NCI-H1092 (cell line): ENCODE measurements around the gene PEAK3.
A peak's percentile ranks its signal among the peaks of the same experiment; 100 is the strongest.

Experiments
- DNase-seq: peaks from one replicate; lab custom pipeline; 2025; lab: John Stamatoyannopoulos, UW

PEAK3 gene, protein sequence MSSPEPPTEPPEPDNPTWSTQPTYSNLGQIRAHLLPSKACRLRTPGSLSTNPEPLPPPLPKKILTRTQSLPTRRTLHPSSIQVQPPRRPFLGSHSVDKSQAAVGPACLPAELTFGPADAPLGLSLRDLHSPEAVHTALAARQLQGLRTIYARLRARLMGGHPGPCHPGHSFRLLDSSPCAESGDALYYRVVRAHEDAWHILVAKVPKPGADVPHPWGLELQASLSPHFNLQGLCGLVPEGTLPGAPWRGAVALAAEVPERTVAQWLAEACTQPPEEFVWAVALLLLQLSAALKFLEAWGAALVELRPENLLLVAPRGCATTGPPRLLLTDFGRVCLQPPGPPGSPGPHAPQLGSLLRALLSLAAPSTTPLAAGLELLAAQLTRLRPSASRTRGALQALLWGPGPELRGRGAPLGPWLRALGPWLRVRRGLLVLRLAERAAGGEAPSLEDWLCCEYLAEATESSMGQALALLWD

GRCh38 chr19:2282062-2282861, at the start of gene PEAK3:
PEAK3 (minus strand) TSS chr19:2282175; CDS start chr19:2280931, 1,244 bp downstream.
- no peak for DNase-seq

- no peak for DNase-seq
These were observed 48.8 kb upstream of the PEAK3 start for GRCh38 chr19:2330632-2331284.

DNA sequence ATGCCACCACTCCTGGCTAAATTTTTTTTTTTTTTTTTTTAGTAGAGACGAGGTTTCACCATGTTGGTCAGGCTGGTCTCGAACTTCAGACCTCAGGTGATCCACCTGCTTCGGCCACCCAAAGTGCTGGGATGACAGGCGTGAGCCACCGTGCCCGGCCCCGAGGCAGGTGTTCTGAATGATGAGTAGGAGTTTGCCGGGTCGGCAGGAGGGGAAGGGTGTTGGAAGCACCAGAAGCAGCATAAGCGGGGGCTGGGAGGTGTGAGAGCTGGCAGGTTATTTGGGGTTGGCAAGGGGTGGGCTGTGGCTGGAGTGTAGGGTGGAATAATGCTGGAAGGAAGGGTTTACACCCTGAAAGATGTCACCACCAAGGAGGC, 48.3 kb upstream of the PEAK3 start:
- no peak for DNase-seq

DNA sequence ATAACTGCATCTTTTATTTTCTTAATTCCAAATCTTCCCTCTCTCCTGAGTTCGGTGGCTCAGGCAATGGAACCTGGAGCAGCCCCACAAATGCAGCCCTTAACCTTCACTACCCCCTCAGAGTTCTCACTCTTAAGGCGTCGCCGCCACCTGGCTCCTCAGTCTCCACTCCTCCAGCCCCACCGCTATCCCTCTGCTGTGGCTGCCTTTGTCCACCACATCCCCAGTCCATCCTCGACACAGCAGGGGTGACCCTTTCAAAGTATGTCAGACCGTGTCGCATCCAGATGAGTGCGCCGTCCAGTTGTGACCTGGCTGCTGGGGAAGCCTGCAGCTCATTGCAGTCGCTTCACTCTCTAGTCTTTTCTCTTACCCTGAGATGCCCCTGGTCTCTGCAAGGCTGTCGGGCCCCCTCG, 47.5 kb upstream of the PEAK3 start:
- no peak for DNase-seq

DNA sequence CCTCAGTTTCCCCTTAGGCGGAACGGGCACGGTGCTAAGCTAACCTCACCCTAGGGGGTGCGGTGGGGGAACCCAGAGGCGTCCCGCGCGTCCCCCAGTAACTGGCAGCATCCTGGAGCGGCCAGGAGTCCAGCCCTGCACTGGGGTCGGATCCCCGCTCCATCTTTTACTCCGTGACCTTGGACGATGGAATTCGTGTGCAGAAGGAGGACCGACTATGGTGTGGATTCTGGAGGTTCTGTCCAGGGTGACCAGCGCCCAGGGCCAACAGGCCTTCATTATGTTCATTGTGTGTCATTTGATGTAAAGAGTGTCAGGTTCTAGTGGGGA, 47.1 kb upstream of the PEAK3 start:
- DNase-seq = no peak

DNA sequence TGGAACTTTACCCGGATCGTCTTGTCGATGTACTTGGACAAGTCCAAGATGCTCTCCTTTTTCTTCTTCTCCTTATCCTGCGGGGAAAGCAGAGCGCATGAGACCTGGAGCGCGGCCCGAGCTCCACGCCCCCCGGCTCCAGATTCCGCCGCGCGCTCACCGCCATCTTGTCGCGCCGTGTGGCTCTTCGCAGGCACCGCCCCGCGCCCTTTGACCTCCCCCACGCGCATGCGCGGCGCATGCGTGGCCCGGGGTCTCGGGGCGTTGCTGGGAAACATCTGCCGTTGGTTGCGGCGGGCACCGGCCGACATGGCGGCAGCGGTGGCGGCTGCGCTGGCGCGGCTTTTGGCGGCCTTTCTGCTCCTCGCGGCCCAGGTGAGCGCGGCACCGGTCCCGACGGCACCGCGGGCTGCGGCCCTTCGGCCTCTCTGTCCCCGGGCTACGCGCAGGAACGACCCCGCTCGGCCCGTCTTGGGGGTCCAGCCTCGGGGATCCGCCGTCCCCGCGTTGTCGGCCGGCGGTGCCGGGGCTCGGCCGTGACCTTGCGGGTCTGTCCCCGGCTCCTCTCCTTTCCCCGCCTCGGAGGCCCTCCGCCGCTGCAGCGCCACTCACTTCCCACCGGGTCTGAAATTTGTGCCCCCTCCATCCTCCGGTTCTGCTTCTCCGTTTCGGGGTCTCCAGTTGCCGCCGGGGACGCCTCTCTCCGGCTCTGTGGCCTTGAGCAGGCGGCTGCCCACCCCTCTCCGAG, 46.6 kb upstream of the PEAK3 start, which contains the start of the genes LSM7 and SPPL2B:
LSM7 (minus strand) TSS at position 186 of the 748 bp plus-strand sequence; CDS start at position 166, 20 bp downstream.
SPPL2B (plus strand) TSS at position 284 of the 748 bp plus-strand sequence; CDS start at position 310, 26 bp downstream.
- peak; percentile 87 for DNase-seq

DNA sequence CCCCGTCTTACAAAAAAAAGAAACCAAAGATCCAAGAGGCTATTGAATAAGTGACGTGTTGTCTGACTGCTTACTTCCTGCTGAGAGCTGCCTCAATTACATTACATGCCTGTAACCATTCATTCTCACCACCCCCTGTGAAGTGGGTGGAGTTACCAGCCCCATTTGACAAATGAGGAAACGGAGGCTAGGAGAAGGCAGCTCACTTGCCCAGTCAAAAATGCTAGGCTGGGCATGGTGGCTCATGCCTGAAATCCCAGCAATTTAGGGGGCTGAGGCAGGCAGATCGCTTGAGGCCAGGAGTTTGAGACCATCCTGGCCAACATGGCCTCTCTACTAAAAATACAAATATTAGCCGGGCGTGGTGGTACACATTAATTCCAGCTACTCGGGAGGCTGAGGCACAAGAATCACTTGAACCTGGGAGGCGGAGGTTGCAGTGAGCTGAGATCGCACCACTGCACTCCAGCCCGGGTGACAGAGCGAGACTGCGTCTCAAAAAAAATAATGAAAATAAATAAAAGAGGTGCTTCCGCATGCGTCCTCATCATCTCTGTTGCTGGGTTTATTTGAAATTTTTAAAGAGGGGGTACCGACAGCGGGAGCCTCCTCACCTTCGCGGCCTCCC, 45.9 kb upstream of the PEAK3 start:
- no peak for DNase-seq

GRCh38 chr19:2326699-2327360, 44.9 kb upstream of the PEAK3 start:
- no peak for DNase-seq

DNA sequence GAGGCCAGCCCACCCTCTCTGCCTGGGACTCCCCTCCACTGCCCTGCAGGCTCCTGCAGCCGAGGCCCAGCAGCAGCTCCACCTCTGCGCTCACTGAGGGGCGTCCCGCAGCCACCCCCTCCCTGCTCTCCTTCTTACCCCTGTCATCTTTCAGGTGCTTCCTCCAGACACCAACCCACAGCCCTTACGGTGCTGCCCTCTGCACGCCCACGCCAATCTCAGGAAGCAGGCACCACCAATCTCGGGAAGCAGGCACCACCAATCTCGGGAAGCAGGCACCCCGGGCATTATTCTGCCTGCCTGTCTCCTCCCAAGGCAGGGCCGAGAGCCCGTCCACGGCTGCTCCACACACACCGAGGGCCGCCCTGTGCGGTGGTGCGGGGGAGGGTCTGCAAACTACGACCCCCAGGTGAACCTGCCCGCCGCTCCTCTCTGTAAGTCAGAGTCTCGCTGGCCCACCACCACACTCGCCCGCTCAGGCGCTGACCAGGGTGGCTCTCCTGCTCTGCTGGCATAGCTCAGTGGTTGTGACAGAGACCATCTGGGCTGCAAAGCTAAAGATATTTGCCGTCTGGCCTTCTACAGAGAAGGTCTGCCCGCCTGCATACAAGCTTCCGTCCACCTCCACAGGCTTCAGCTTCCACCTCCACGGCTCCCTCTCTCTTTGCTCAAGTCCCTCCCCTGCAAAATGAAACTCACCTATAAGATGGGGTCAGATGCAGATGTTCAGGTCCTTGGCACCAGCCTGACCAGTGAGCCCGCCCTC, 43.5 kb upstream of the PEAK3 start:
- DNase-seq = no peak

DNA sequence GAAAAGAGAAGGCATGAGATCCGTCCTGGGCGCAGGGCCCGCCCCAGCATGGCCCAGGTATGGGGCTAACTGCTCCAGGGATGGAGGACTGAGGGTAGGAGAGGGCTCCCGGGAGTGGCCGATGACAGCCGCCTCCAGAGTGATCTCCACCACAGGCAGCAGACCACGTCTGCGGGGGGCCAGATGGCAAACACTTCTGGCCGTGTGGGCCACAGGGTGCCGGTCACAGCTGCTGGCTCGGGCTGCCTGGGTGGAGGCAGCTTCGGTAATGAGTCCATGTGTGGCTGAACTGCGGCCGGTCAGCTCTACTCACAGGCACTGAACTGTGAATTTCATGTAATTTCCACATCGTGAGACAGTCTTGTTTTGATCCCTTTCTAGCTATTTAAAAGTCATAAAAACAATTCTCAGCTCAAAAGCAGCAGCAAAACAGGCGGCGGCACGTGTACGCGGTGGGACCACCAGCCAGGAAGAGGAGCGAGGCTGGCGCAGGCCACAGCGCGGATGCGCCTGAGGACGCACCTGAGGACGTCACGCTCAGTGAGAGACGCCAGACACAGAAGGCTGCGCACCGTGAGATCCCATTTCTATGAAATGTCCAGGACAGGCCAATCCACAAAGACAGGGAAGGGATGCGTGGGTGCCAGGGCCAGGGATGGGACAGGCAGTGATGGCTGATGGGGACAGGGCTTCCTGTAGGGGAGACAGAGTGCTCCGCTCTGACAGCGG, 42.4 kb upstream of the PEAK3 start:
- DNase-seq = no peak

DNA sequence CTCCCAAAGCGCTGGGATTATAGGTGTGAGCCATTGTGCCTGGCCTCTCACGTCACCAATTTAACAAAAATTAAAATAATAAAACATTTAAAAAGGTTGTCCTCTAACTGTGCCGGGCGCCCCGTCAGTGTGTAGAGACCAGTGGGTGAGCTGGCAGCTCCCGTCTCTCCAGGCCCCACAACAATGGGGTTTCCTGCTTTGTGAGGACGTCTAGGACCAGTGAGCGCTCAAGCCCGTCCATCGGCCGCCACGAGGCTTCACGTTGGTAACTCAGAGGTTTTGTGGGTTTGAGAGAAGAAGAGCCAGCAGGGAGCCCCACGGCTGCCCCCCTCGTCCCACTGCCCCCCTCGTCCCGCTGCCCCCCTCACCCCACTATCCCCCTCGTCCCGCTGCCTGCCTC, 41.7 kb upstream of the PEAK3 start:
- DNase-seq = no peak

DNA sequence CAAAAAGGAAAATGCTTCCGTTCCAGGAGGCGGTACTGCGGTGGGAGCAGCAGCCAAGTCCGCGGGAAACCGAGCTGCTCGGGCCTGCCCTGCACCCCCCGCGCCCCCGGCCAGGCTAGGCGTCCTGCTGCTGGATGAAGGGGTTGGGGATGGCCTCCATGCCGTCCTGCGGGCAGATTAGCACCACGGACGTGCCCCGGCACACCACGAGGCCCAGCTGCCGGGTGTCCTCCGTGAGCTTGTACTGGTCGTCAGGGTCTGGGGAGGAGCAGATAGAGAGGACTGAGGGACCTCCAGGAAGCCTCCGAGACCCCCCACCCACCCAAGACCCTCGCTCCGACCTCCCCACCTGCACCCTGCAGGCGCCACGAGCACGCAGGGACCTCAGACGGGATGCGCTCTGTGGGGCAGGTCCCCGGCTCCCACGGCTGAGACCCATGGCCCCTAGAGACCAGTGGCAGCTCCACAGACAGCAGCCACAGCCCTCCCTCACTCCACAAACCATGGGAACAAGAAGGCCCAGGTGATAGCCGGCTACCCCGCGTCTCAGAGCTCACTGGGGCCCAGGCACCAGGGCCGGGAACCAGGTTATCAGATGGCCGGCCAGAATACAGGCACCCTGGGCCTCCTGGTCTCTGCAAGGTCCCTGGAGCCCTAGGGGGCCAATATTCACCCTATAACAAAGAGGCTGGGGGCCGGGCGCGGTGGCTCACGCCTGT, 39.7 kb upstream of the PEAK3 start:
- DNase-seq = no peak

- DNase-seq = no peak
These were observed 39.0 kb upstream of the PEAK3 start for GRCh38 chr19:2320939-2321338.

- DNase-seq = no peak
These were observed 38.1 kb upstream of the PEAK3 start for GRCh38 chr19:2320049-2320448.

DNA sequence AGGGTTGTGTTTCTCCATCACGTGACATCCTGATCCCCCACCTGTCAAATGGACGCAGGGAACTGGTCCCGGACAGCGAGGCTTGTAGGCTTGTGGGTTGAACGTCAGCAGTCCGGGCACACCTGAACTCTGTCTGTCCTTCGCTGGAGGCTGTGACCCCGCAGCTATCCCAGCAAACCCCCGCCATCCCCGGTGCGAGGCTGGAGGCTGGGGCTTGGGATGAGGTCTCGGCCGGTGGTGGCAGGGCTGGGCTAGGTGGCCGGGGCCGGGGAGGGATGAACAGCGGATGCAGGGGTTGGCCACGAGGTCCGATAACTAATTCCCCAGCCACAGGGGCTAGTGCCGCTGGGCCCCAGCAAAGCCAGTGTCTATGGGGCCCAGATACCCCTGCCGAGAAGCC, 37.6 kb upstream of the PEAK3 start:
- no peak for DNase-seq

DNA sequence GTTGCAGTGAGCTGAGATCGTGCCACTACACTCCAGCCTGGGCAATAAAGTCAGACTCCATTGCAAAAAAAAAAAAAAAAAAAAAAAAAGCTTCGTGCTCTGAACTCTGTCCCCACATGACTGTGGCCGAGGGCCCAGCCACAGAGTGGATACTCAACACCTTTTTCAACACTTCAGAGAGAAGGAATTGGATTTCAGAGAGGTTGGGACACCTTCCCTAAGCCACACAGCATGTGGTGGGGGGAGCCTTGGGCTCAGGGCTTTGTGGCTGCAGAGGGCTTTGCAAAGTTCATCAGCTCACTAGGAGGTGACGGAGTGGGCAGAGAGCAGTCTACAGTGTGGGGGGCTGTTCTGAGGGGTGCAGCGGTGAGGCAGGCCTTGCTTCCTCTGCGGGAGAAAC, 36.9 kb upstream of the PEAK3 start:
- no peak for DNase-seq

DNA sequence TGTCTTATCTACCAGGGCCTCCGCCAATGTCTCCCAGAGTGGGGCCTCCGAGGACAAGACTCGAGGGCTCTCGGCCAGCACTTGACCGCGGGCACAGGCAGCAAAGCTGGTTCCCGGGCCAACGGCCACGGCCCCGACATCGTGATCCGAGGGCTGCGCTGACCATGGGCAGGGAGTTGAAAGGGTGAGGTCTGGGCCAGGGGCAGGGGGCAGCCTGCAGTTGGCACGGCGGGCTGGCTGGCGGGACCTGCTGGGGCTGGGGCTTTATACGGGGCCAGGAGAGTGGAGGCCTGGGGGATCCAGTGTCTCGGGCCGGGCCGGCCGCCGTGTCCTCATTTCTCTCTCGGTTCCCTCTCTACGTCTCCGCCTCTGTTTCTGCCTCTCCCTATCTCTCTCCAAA, 35.8 kb upstream of the PEAK3 start:
- no peak for DNase-seq

DNA sequence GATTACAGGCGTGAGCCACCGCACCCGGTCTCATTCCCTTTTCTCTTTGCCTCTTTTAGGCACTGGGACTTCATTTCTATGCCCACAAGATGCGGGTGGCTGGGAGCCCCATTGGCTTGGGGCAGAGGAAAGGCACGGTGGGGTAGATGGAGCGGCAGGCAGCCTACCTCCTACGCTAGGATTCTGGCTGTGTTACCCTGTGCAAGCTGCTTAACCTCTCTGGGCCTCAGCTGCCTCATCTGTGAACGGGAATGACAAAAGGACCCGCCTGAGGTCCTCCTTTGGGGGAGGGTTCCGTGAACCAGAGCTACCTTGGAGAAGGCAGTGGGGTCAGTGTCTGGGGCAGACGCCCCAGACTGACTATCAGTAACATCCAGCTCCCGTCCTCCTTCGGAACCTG, 35.3 kb upstream of the PEAK3 start:
- no peak for DNase-seq
